Psoas muscle (tissue), 8 donors: Measurements from ENCODE around the gene NBPF1. TPM values are rescaled to one million over a fixed set of nuclear protein-coding genes. Genes with fewer than 3 reads are reported as not detected.
"Not testable (repeated sequence)": the region's sequence is repeated elsewhere in the genome, so short reads cannot be mapped to it uniquely, and the experiment has no call there.

ENCODE experiments used
- ATAC-seq, 4 donors: fragments of 200-7000 bp; cut with Tn5 transposase; one replicate each; pipeline ENCODE4 v1.9.1; 2020; ENCODE audit warnings: moderate library complexity in 3 of 4, mild to moderate bottlenecking in 2 of 4
- DNase-seq, 2 donors: peaks; one replicate each; pipeline ENCODE4 v3.0.0-alpha.2; 2020
- H3K27ac ChIP-seq: fragments of 200-600 bp; one replicate; pipeline ENCODE4 v1.8.0; 2022
- H3K27me3 ChIP-seq, 3 donors: fragments of 200-600 bp in 1 of 3; one replicate each; pipeline versions ENCODE4 v1.6.1 to v1.8.0; 2013 to 2022; ENCODE audit warnings: low read length in 2 of 3, mild to moderate bottlenecking in 2 of 3, moderate library complexity in 1 of 3; ENCODE audit not compliant: insufficient read depth in 3 of 3
- H3K36me3 ChIP-seq, 2 donors: fragments of 200-600 bp in 1 of 2; one replicate each; pipeline versions ENCODE4 v1.6.1 to v1.8.0; 2013 to 2022; ENCODE audit warnings: low read depth in 1 of 2, mild to moderate bottlenecking in 1 of 2, moderate library complexity in 1 of 2; ENCODE audit not compliant: insufficient read depth in 1 of 2
- H3K4me1 ChIP-seq: fragments of 200-600 bp; one replicate; pipeline ENCODE4 v1.8.0; 2022
- H3K4me3 ChIP-seq: fragments of 200-600 bp; one replicate; pipeline ENCODE4 v1.8.0; 2022; ENCODE audit warnings: mild to moderate bottlenecking
- H3K9me3 ChIP-seq: fragments of 200-600 bp; one replicate; pipeline ENCODE4 v1.8.0; 2022
- WGBS, 3 donors: extraction: QIAGEN DNeasy Blood & Tissue Kit; methylation state at CpG; one replicate each; pipeline versions ENCODE4 v1.1.6 to v1.1.7; 2013; 5-methylcytosine and 5-hydroxymethylcytosine counted together
- intact Hi-C, 2 donors: fragments of 100-400 bp; cut with DNase I; formaldehyde crosslinking; loops; one replicate each; pipeline versions ENCODE4 v1.11.0 to v1.14.2; 2022
- polyA plus RNA-seq, 3 donors: library from polyadenylated mRNA; stranded (reverse); fragments of 200-250 nt; gene quantifications; one replicate each; pipeline ENCODE4 v1.2.3, GENCODE V29; 2013
- total RNA-seq, 4 donors: library from RNA; stranded (reverse); fragmentation: NEBNext Ultra II Directional in 2 of 4; extraction: Animal tissue kit (Norgen Biotek cat#: 25700) in 2 of 4; gene quantifications; one replicate each; pipeline versions ENCODE4 v1.2.1 to v1.2.4, GENCODE V29; 2021 to 2023
- TF ChIP-seq, protein P1 (sequence below): fragments of 200-600 bp; IDR thresholded peaks from one replicate; pipeline ENCODE4 v1.8.0; 2022; ENCODE audit warnings: antibody characterized with exemption
- donor health status: healthy with polysubstance abuse.
- donor health status: DM: no; HTN: no; CAD: no; lungs with moderate emphysema.
- donor health status: Bipolar disorder and iron deficiency.
- donor health status: healthy.
- donor health status: DM: yes; HTN: yes; CAD: no.
- donor health status: DM: no; HTN: no; CAD: no.
- donor health status: DM: no; HTN: no; CAD: no.
- donor health status: DM: yes; HTN: yes; CAD: no.

Gene NBPF1
- total and polyA plus RNA-seq, 7 donors, result 2.4 to 20.9 (median 6.5) TPM

DNA sequence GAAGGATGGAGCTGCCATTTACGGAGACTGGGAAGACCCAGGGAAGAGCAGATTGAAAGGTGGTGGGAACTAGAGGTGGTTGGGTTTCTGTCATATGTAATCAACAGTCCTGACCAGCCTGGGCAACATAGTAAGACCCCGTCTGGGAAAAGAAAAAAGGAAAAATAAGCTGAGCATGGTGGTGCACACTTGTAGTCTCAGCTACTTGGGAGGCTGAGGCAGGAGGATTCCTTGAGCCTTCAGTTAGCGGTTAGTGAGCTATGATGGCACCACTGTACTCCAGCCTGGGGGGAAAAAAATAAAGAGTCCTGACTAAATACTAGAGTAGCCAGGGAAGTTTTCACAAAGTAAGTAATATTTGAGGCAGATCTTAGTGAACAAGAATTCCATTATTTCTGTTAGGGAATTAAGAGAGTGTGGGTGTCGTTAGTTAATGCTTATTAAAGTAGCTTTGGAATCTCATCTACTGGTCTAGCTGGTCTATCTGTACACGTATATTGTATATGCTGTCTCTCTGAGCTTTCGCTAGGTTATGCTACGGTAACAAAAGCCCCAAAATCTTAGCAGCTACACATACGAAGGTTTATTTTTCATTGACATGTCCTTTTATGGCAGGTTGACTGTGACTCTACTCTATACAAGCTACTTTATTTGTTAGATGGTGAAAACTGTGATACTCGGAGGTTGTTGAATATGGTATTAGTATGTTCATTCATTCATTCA lies 4.4 kb downstream of the NBPF1 start:
- Histone ChIP-seq H3K36me3 (peaks cover 14 to 44% of the 10 kb centered on the region in 2 donors), H3K27ac (no peak overlapping the region), H3K9me3 (no peaks in the 10 kb centered on the region), H3K4me1 (peaks cover 16% of the 10 kb centered on the region), H3K4me3 (no peak overlapping the region), H3K27me3 (no peaks in the 10 kb centered on the region)
- DNase-seq (no peak), ATAC-seq (no peak)
- intact Hi-C loops, result no loop called here
- TF ChIP-seq, protein P1, sequence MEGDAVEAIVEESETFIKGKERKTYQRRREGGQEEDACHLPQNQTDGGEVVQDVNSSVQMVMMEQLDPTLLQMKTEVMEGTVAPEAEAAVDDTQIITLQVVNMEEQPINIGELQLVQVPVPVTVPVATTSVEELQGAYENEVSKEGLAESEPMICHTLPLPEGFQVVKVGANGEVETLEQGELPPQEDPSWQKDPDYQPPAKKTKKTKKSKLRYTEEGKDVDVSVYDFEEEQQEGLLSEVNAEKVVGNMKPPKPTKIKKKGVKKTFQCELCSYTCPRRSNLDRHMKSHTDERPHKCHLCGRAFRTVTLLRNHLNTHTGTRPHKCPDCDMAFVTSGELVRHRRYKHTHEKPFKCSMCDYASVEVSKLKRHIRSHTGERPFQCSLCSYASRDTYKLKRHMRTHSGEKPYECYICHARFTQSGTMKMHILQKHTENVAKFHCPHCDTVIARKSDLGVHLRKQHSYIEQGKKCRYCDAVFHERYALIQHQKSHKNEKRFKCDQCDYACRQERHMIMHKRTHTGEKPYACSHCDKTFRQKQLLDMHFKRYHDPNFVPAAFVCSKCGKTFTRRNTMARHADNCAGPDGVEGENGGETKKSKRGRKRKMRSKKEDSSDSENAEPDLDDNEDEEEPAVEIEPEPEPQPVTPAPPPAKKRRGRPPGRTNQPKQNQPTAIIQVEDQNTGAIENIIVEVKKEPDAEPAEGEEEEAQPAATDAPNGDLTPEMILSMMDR, result no peak
- 92 to 95% (median 95%) methylated on average over 9 of the region's 9 CpGs for WGBS, 3 donors

DNA sequence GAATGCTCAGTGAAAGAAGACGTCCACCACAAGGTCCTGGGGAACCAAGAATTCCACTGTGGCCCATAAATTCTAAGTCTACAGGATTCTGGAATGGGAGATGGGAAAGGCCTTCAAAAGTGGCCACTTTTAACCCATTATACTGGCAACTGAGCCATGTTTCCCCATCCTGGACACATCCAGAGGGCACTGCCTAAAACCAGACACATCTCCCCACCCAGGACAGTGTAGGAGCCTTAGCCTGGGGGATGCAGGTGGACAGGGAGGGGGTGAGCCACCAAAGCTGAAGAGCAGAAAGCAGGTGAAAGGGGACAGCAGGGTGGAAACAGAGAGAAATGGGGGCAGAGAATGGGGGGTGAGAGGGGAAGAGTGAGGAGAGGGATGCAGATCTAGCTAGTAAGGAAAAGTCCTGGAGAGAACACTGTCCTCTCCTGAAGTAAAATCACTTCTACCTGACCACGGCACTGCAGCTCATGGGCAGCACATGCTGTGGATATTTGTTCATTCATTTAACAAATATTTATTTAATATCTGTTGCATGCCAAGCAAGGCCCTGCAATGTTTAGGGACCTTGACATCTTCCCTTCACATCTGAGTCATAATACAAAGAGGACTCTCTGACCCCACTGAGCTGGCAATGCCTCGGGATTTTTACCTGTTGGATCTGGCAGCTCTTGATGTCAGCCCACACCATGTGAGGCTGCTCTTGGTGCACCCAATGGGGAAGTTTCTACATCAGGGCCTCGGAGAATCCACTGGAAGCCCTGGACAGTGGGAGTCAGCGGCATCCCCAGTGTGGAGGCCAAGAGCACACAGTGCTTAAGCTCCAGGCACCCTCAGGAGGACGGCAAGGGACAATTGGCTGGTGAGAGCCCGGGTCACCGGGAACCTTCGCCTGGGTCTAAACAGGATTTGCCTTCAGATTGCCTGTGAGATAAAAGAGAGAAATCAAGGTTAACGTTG lies 5.2 kb downstream of the NBPF1 start:
- 92 to 96% (median 93%) methylated on average over 10 of the region's 10 CpGs for WGBS, 3 donors
- H3K27me3 ChIP-seq, ATAC-seq, H3K4me3 ChIP-seq, H3K27ac ChIP-seq, H3K9me3 ChIP-seq, intact Hi-C loops: not testable (repeated sequence)
- Histone ChIP-seq H3K4me1 (peaks cover 13% of the 10 kb centered on the region), H3K36me3 (peaks cover 14 to 44% of the 10 kb centered on the region in 2 donors)
- peak in 1 of 2 donors; percentile 56 for DNase-seq

DNA sequence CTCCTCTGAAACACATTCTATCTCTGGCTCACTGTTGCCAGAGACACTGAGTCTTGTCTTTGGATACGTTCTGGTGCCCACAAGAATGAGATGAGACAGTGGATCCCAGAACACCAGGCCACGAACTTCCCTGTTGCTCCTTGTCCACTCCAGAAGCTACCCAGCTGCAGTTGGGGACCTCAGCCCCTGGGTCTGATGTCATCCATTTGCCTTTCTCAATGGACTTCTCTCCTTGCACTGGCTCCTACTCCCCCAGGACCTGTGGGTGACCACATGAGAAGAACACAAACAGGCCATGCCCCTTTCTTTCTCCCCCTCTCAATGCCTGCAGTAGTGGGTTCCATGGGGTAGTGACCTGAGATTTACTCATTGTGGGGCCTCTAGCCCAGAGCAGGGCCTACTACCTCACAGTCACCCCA lies 5.9 kb downstream of the NBPF1 start:
- TF ChIP-seq, protein P1, result no peak
- no peak overlapping the region for H3K27ac ChIP-seq
- H3K4me3 ChIP-seq, result no peak overlapping the region
- H3K4me1 ChIP-seq, result peaks cover 11% of the 10 kb centered on the region
- intact Hi-C loops, result no loop called here
- H3K36me3 ChIP-seq, result peaks cover 14 to 44% of the 10 kb centered on the region in 2 donors
- no peaks in the 10 kb centered on the region for H3K27me3 ChIP-seq
- WGBS, 3 donors, result 85 to 96% (median 92%) methylated on average over 2 of the region's 2 CpGs
- ATAC-seq, result no peak
- no peak for DNase-seq
- H3K9me3 ChIP-seq, result no peaks in the 10 kb centered on the region

- 89% methylated on average over 5 of the region's 5 CpGs for WGBS, 3 donors
- intact Hi-C loops, DNase-seq, ATAC-seq, H3K4me1 ChIP-seq, H3K4me3 ChIP-seq, H3K27ac ChIP-seq, H3K9me3 ChIP-seq, H3K27me3 ChIP-seq: not testable (repeated sequence)
- H3K36me3 ChIP-seq, result peaks cover 14 to 44% of the 10 kb centered on the region in 2 donors
These were observed 6.5 kb downstream of the NBPF1 start for GRCh38 chr1:16606666-16607432.

DNA sequence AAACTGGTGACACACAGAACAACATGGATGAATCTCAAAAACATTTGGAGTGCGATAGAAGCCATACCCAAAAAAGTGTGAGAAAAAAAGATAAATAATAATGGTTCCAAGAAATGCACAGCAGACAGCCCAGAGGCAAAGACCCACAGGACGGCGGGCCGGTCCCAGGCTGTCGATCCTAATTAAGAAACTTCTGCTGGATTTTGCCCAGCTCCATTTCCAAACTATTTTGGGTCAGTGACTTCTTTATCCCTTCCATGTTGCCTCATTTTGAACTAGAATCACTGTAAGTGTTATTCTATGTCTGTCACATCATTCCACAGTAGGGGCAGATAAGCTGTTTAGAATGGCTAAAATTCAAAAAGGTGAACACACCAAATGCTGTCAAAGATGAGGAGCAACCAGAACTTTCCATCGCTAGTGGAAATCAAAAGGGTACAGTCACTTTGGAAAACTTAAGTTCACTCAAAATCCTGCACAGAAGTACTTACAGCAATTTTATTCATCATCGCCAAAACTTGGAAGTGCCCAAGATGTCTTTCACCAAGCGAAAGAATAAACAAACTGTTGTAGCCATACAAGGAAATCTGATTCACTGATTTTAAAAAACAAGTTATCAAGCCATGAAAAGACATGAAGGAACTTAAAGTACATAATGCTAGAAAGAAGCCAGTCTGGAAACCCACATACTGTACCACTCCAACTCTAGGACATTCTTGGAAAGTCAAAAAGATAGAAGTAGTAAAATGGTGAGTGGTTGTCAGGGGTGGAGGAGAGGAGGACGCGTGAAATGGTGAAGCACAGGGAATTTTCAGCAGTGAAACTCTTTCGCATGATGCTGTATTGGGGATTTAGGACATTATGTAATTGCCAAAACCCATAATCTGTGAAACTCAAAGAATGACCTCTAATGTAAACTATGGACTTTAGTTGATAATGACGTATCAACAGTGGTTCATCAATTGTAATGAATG lies 7.5 kb downstream of the NBPF1 start:
- no peak for ATAC-seq
- TF ChIP-seq, protein P1, result no peak
- intact Hi-C loops, result no loop called here

More for the DNA sequence above, 7.5 kb downstream of the NBPF1 start:
- H3K27ac ChIP-seq, result no peak overlapping the region
- H3K4me1 ChIP-seq, result no peaks in the 10 kb centered on the region
- WGBS, 3 donors, result 78 to 86% (median 78%) methylated on average over 12 of the region's 12 CpGs
- no peak for DNase-seq
- H3K4me3 ChIP-seq, result no peak overlapping the region
- no peaks in the 10 kb centered on the region for H3K27me3 ChIP-seq
- H3K36me3 ChIP-seq, result peaks cover 14 to 44% of the 10 kb centered on the region in 2 donors
- H3K9me3 ChIP-seq, result no peaks in the 10 kb centered on the region
